ENCODE results near the gene SYT6. TPM values are rescaled to one million over a fixed set of nuclear protein-coding genes. Genes with fewer than 3 reads are reported as not detected.
A peak's percentile ranks its signal among the peaks of the same experiment; 100 is the strongest.
"Not testable (repeated sequence)": the region's sequence is repeated elsewhere in the genome, so short reads cannot be mapped to it uniquely, and the experiment has no call there.

SYT6 gene
- total RNA-seq, 1 experiment from 2014 or later = 66.0 TPM

DNA sequence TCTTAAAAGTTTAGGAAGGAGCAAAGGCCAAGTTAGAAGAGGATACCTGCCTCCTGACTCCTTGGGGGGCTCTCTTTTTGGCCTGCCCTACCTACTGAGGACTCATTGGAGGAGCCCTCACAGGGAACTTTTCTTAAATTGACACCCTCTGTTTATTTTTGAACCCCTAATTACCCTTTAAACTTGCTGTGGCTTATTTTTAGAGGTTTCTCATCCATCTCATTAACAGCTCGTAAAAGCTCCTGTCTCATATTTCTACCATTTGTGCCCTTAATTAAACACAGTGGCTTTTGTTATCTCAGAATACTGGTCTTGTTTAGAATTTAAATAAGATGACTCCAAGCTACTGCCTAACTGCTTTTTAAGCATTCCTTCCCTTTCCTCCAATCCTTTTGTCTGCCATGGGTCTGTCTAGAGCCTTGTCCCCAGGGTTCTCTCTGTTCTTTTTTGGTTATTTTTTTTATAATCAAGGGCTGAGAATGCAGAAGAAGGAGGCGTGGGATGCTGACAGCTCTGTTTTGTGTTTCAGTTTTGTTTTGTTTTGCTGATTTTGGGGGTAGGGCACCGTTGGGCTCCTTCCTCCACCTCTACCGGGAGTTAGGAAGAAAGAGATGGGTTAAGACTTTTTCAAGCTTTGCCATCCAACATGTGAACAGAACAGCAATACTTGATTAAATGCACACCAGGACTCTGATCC, 78.0 kb downstream of the SYT6 start:
- ChIA-PET CTCF (interaction anchor here (0.6 kb wide), 1 partner anchor 29 kb away, joined by 5 read pairs; no protein-coding TSS in a partner anchor), POLR2A (ENCODE audit: low non-redundant PET) (interaction anchor here (0.7 kb wide), 1 partner anchor 94 kb away, joined by 3 read pairs; no protein-coding TSS in a partner anchor)

DNA sequence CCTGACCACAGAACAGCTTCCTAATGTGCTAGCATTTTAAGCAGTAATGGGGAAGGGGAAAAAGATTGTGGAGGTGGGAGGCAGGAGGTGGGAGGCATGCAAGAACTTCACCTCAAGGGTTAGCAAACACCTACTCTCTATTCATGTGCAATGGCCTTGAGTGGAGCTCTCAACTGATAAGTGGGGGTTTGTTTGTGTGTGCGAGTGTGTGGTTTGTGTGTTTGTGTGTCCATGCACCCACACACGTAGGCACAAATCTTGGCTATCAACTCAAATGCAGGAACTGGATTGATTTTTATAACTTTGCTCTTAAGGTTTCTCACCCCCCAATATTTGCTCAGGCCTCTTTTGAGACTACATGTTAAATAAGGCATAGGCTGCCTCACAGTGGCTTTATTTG, 78.6 kb downstream of the SYT6 start:
- Histone ChIP-seq H3K4me3 (ENCODE audit: low read depth, low read length, poor library complexity, severe bottlenecking) (no peak overlapping the region), H3K4me1 (ENCODE audit: insufficient read depth, low read length, poor library complexity, severe bottlenecking) (peaks cover 19% of the 10 kb centered on the region), H3K27ac (ENCODE audit: low read depth, low read length, poor library complexity, severe bottlenecking) (no peak overlapping the region), H3K36me3 (ENCODE audit: insufficient read depth, low read length, poor library complexity, severe bottlenecking) (no peaks in the 10 kb centered on the region), H3K9me3 (ENCODE audit: low read depth, low read length, poor library complexity, severe bottlenecking) (peaks cover 20% of the 10 kb centered on the region), H3K27me3 (replicated peaks; ENCODE audit: insufficient read depth, low read depth, low read length, poor library complexity) (no peaks in the 10 kb centered on the region)
- TF ChIP-seq, protein P1, sequence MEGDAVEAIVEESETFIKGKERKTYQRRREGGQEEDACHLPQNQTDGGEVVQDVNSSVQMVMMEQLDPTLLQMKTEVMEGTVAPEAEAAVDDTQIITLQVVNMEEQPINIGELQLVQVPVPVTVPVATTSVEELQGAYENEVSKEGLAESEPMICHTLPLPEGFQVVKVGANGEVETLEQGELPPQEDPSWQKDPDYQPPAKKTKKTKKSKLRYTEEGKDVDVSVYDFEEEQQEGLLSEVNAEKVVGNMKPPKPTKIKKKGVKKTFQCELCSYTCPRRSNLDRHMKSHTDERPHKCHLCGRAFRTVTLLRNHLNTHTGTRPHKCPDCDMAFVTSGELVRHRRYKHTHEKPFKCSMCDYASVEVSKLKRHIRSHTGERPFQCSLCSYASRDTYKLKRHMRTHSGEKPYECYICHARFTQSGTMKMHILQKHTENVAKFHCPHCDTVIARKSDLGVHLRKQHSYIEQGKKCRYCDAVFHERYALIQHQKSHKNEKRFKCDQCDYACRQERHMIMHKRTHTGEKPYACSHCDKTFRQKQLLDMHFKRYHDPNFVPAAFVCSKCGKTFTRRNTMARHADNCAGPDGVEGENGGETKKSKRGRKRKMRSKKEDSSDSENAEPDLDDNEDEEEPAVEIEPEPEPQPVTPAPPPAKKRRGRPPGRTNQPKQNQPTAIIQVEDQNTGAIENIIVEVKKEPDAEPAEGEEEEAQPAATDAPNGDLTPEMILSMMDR (conservative IDR thresholded peaks at IDR 0.05; ENCODE audit: low read depth, low read length) = no peak
- no peak for TF ChIP-seq EZH2 (IDR thresholded peaks at IDR 0.05; ENCODE audit: borderline replicate concordance, low read depth, low read length, poor library complexity, severe bottlenecking)
- intact Hi-C loops (cut with micrococcal nuclease; ENCODE audit: unreplicated experiment) = loop anchor here (10.0 kb wide), 1 partner anchor 90 kb away; no protein-coding TSS in a partner anchor
- DNase-seq (ENCODE audit: low spot score) = no peak
- ChIA-PET CTCF (interaction anchor here (0.6 kb wide), 1 partner anchor 30 kb away, joined by 5 read pairs; no protein-coding TSS in a partner anchor), POLR2A (ENCODE audit: low non-redundant PET) (interaction anchor here (0.7 kb wide), 1 partner anchor 93 kb away, joined by 3 read pairs; no protein-coding TSS in a partner anchor)
- no TSS peak for BruUV-seq (replicated peaks)

More for the DNA sequence above, 78.0 kb downstream of the SYT6 start:
- intact Hi-C loops (cut with micrococcal nuclease; ENCODE audit: unreplicated experiment) = loop anchor here (10.0 kb wide), 1 partner anchor 91 kb away; no protein-coding TSS in a partner anchor
- TF ChIP-seq EZH2 (IDR thresholded peaks at IDR 0.05; ENCODE audit: borderline replicate concordance, low read depth, low read length, poor library complexity, severe bottlenecking) = no peak
- TF ChIP-seq, protein P1 (conservative IDR thresholded peaks at IDR 0.05; ENCODE audit: low read depth, low read length) = no peak
- Histone ChIP-seq H3K4me1 (ENCODE audit: insufficient read depth, low read length, poor library complexity, severe bottlenecking) (peaks cover 21% of the 10 kb centered on the region), H3K27ac (ENCODE audit: low read depth, low read length, poor library complexity, severe bottlenecking) (peak overlapping the region; percentile 9), H3K36me3 (ENCODE audit: insufficient read depth, low read length, poor library complexity, severe bottlenecking) (no peaks in the 10 kb centered on the region), H3K27me3 (replicated peaks; ENCODE audit: insufficient read depth, low read depth, low read length, poor library complexity) (no peaks in the 10 kb centered on the region), H3K9me3 (ENCODE audit: low read depth, low read length, poor library complexity, severe bottlenecking) (peaks cover 20% of the 10 kb centered on the region), H3K4me3 (ENCODE audit: low read depth, low read length, poor library complexity, severe bottlenecking) (no peak overlapping the region)
- no TSS peak for BruUV-seq (replicated peaks)
- no peak for DNase-seq (ENCODE audit: low spot score)

DNA sequence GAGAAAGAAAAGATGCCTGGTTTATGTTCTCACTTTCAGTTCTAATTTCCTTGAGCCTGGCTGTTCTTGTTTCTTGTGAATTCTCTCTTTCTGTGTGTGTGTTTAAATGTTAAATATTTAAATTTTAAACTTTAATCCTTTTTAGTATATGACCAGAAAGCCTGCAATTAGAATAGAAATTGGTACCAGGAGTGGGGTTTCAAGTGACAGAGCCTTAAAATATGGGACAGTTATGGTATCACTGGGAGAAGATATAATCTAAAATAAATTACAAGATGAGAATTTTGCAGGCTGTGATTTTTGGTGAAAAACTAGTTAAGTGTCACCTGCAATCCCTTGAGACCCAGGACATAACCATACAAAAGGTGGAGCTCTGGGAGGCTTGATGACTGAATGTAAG, 81.4 kb downstream of the SYT6 start:
- no TSS peak for BruUV-seq (replicated peaks)
- ChIA-PET CTCF (no interaction called here), POLR2A (ENCODE audit: low non-redundant PET) (no interaction called here)
- no peaks in the 10 kb centered on the region for H3K36me3 ChIP-seq (ENCODE audit: insufficient read depth, low read length, poor library complexity, severe bottlenecking)
- H3K9me3 ChIP-seq (ENCODE audit: low read depth, low read length, poor library complexity, severe bottlenecking) = peaks cover 20% of the 10 kb centered on the region
- H3K4me3 ChIP-seq (ENCODE audit: low read depth, low read length, poor library complexity, severe bottlenecking) = no peak overlapping the region
- intact Hi-C loops (cut with micrococcal nuclease; ENCODE audit: unreplicated experiment) = loop anchor here (10.0 kb wide), 1 partner anchor 87 kb away; no protein-coding TSS in a partner anchor
- TF ChIP-seq, protein P1 (conservative IDR thresholded peaks at IDR 0.05; ENCODE audit: low read depth, low read length) = no peak
- no peak for TF ChIP-seq EZH2 (IDR thresholded peaks at IDR 0.05; ENCODE audit: borderline replicate concordance, low read depth, low read length, poor library complexity, severe bottlenecking)
- no peak for DNase-seq (ENCODE audit: low spot score)
- peaks cover 13% of the 10 kb centered on the region for H3K4me1 ChIP-seq (ENCODE audit: insufficient read depth, low read length, poor library complexity, severe bottlenecking)
- no peak overlapping the region for H3K27ac ChIP-seq (ENCODE audit: low read depth, low read length, poor library complexity, severe bottlenecking)
- no peaks in the 10 kb centered on the region for H3K27me3 ChIP-seq (replicated peaks; ENCODE audit: insufficient read depth, low read depth, low read length, poor library complexity)

DNA sequence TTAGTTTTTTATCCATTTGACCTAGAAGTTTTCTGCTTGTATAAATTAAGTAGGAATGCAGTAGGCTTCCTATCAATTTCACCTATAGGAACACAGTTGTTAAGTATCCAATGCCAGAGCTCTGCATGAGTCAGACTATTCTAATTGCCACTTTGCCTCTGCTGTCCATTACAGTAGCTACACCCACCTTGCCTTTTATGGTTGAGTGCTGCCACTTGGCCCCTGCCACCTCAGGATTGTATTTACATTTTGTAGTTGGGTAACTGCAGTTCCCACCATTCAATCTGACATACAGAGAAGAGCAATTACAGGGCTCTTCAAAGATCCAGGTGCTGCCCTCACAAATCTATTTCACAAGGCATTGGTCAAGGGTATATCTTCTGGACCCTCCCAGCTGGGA, 83.9 kb downstream of the SYT6 start:
- intact Hi-C loops (cut with micrococcal nuclease; ENCODE audit: unreplicated experiment) = loop anchor here (10.0 kb wide), 1 partner anchor 85 kb away; no protein-coding TSS in a partner anchor
- H3K27me3 ChIP-seq (replicated peaks; ENCODE audit: insufficient read depth, low read depth, low read length, poor library complexity); H3K4me3 ChIP-seq (ENCODE audit: low read depth, low read length, poor library complexity, severe bottlenecking); DNase-seq (ENCODE audit: low spot score); H3K36me3 ChIP-seq (ENCODE audit: insufficient read depth, low read length, poor library complexity, severe bottlenecking); BruUV-seq (replicated peaks); H3K4me1 ChIP-seq (ENCODE audit: insufficient read depth, low read length, poor library complexity, severe bottlenecking); H3K27ac ChIP-seq (ENCODE audit: low read depth, low read length, poor library complexity, severe bottlenecking); POLR2A ChIA-PET (ENCODE audit: low non-redundant PET); CTCF ChIA-PET: not testable (repeated sequence)
- peaks cover 20% of the 10 kb centered on the region for H3K9me3 ChIP-seq (ENCODE audit: low read depth, low read length, poor library complexity, severe bottlenecking)

DNA sequence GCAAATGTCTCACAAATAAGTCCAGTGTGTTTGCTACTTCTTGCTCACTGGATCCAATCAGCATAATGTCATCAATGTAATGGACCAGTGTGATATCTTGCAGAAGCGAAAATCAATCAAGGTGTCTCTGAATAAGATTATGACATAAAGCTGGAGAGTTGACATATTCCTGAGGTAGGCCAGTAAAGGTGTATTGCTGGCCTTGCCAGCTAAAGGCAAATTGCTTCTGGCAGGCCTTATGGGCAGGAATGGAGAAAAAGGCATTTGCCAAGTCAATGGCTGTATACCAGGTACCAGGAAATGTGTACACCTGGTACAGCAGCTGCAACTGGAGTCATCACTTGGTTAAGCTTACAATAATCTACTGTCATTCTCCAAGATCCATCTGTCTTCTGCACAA, 85.0 kb downstream of the SYT6 start:
- peaks cover 20% of the 10 kb centered on the region for H3K9me3 ChIP-seq (ENCODE audit: low read depth, low read length, poor library complexity, severe bottlenecking)
- H3K4me3 ChIP-seq (ENCODE audit: low read depth, low read length, poor library complexity, severe bottlenecking); intact Hi-C loops (cut with micrococcal nuclease; ENCODE audit: unreplicated experiment); BruUV-seq (replicated peaks); H3K27me3 ChIP-seq (replicated peaks; ENCODE audit: insufficient read depth, low read depth, low read length, poor library complexity); H3K4me1 ChIP-seq (ENCODE audit: insufficient read depth, low read length, poor library complexity, severe bottlenecking); DNase-seq (ENCODE audit: low spot score); H3K36me3 ChIP-seq (ENCODE audit: insufficient read depth, low read length, poor library complexity, severe bottlenecking); POLR2A ChIA-PET (ENCODE audit: low non-redundant PET); CTCF ChIA-PET; H3K27ac ChIP-seq (ENCODE audit: low read depth, low read length, poor library complexity, severe bottlenecking): not testable (repeated sequence)
